ENCODE measurements around the gene MXRA7. TPM values are rescaled to one million over a fixed set of nuclear protein-coding genes. Genes with fewer than 3 reads are reported as not detected.
"Not testable (repeated sequence)": the region's sequence is repeated elsewhere in the genome, so short reads cannot be mapped to it uniquely, and the experiment has no call there.

The MXRA7 gene
- total and polyA plus RNA-seq, 3 donors from 2014 or later, result 217 to 272 (median 253) TPM

GRCh38 chr17:76701471-76701967 lies 9.2 kb downstream of the MXRA7 start:
- no peak for TF ChIP-seq CTCF (IDR thresholded peaks at IDR 0.05)
- no peak for TF ChIP-seq POLR2A (IDR thresholded peaks at IDR 0.05)
- H3K4me3 ChIP-seq, result no peak overlapping the region
- no peaks in the 10 kb centered on the region for H3K36me3 ChIP-seq (ENCODE audit: low read depth, missing control alignments)
- WGBS, 2 donors, result 45 to 65% methylated on average over 11 of the region's 11 CpGs
- H3K27ac ChIP-seq, result peak overlapping the region; percentile 87 to 90
- DNase-seq, result no peak
- H3K27me3 ChIP-seq, result no peaks in the 10 kb centered on the region
- intact Hi-C loops (cut with DNase I; ENCODE audit: low total_unique reads), result loop anchor here (10.0 kb wide), 1 partner anchor 177 kb away; no protein-coding TSS in a partner anchor
- peaks cover 77% of the 10 kb centered on the region for H3K4me1 ChIP-seq
- no peaks in the 10 kb centered on the region for H3K9me3 ChIP-seq

GRCh38 chr17:76700617-76701470 lies 9.9 kb downstream of the MXRA7 start:
- TF ChIP-seq CTCF (IDR thresholded peaks at IDR 0.05) (no peak), POLR2A (IDR thresholded peaks at IDR 0.05) (no peak)
- Histone ChIP-seq H3K9me3 (no peaks in the 10 kb centered on the region), H3K4me3 (no peak overlapping the region), H3K36me3 (ENCODE audit: low read depth, missing control alignments) (no peaks in the 10 kb centered on the region), H3K27ac (peak overlapping the region; percentile 87 to 90), H3K27me3 (no peaks in the 10 kb centered on the region), H3K4me1 (peaks cover 83% of the 10 kb centered on the region)
- peak; percentile 67 for DNase-seq
- intact Hi-C loops (cut with DNase I; ENCODE audit: low total_unique reads), result loop anchor here (10.0 kb wide), 1 partner anchor 176 kb away; no protein-coding TSS in a partner anchor
- WGBS, 2 donors, result 39 to 49% methylated on average over 32 to 33 of the region's 33 CpGs

DNA sequence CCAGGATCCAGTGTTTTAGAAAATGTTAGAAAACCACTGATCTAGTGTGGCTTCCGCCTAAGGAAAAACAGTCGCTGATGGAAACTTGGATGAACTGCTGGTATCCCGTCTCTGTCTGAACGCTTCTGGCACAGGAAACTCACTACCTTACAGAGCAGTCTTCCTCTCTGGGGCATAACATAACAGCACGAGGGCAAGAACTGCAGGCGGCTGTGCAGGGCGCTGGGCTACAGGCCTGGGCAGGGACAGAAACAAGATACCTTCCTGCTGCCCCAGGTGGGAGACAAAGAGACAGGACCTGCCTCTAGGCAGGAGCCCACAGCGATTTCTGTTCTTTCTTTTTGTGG lies 10.5 kb downstream of the MXRA7 start:
- 25 to 48% methylated on average over 7 to 8 of the region's 8 CpGs for WGBS, 2 donors
- no peak overlapping the region for H3K4me3 ChIP-seq
- TF ChIP-seq POLR2A (IDR thresholded peaks at IDR 0.05) (no peak), CTCF (IDR thresholded peaks at IDR 0.05) (no peak)
- H3K4me1 ChIP-seq, result peaks cover 89% of the 10 kb centered on the region
- no peaks in the 10 kb centered on the region for H3K36me3 ChIP-seq (ENCODE audit: low read depth, missing control alignments)
- intact Hi-C loops (cut with DNase I; ENCODE audit: low total_unique reads), result loop anchor here (10.0 kb wide), 1 partner anchor 175 kb away; no protein-coding TSS in a partner anchor
- no peaks in the 10 kb centered on the region for H3K9me3 ChIP-seq
- peak overlapping the region; percentile 87 to 90 for H3K27ac ChIP-seq
- no peaks in the 10 kb centered on the region for H3K27me3 ChIP-seq
- no peak for DNase-seq

DNA sequence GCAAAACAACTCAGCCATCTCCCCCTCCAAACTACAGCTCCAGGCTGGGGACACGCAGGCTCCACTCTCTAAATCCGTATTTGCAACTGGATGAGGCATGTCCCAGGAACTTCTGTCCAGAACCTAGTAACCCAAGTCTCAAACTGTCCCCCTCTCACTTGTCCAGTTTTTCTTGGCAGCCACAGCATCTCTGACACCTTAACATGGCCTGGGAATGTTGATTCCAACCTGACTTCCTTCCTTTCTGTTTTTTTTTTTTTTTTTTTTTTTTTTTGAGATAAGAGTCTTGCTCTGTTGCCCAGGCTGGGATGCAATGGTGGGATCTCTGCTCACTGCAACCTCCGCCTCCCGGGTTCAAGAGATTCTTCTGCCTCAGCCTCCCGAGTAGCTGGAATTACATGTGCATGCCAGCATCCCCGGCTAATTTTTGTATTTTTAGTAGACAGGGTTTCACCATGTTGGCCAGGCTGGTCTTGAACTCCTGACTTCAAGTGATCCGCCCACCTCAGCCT lies 12.2 kb downstream of the MXRA7 start:
- H3K4me1 ChIP-seq, result peaks cover 95% of the 10 kb centered on the region
- DNase-seq; H3K36me3 ChIP-seq (ENCODE audit: low read depth, missing control alignments); H3K27me3 ChIP-seq; intact Hi-C loops (cut with DNase I; ENCODE audit: low total_unique reads); H3K4me3 ChIP-seq; H3K9me3 ChIP-seq: not testable (repeated sequence)
- WGBS, 2 donors, result 80 to 89% methylated on average over 7 of the region's 7 CpGs
- peak overlapping the region; percentile 87 to 90 for H3K27ac ChIP-seq

- WGBS, 2 donors, result 37 to 50% methylated on average over 10 to 17 of the region's 17 CpGs
- Histone ChIP-seq H3K36me3 (ENCODE audit: low read depth, missing control alignments) (no peaks in the 10 kb centered on the region), H3K4me3 (no peak overlapping the region), H3K4me1 (peaks cover 92% of the 10 kb centered on the region), H3K27ac (peak overlapping the region; percentile 12 to 87), H3K9me3 (no peaks in the 10 kb centered on the region), H3K27me3 (no peaks in the 10 kb centered on the region)
- intact Hi-C loops (cut with DNase I; ENCODE audit: low total_unique reads), result no loop called here
- TF ChIP-seq CTCF (IDR thresholded peaks at IDR 0.05) (no peak), POLR2A (IDR thresholded peaks at IDR 0.05) (no peak)
- DNase-seq, result peak; percentile 54
Observed at GRCh38 chr17:76697702-76698465, 12.9 kb downstream of the MXRA7 start.
